HCT116 (cell line): Measurements from ENCODE around the gene GALP. TPM values are rescaled to one million over a fixed set of nuclear protein-coding genes. Genes with fewer than 3 reads are reported as not detected.
"Not testable (repeated sequence)": the region's sequence is repeated elsewhere in the genome, so short reads cannot be mapped to it uniquely, and the experiment has no call there.

Experiments used
- ATAC-seq: fragments of 200-7000 bp; cut with Tn5 transposase; 2 replicates; pipeline ENCODE4 v1.9.1; 2020; ENCODE audit warnings: mild to moderate bottlenecking, moderate library complexity
- BruUV-seq: library from RNA; stranded (reverse); fragments of 400-500 nt; replicated peaks from 2 replicates; lab custom pipeline; 2021; lab: Mats Ljungman, UMichigan
- CTCF ChIA-PET: fragments of 300-600 bp; sonication (Branson Sonifier 250); formaldehyde crosslinking; loops from one replicate; lab custom pipeline; 2021; ENCODE audit warnings: antibody characterized with exemption; lab: Charles Lee
- POLR2A ChIA-PET: fragments of 300-600, 350-600 bp; sonication (Branson Sonifier 250); formaldehyde crosslinking; loops from one replicate; lab custom pipeline; 2021; ENCODE audit warnings: antibody characterized with exemption; lab: Charles Lee
- RAD21 ChIA-PET, 2 experiments: fragments of 300-600 bp; sonication (Branson Sonifier 250); formaldehyde crosslinking; loops; one replicate each; lab custom pipeline; 2023; ENCODE audit warnings: low total read pairs in 2 of 2; ENCODE audit not compliant: uncharacterized antibody in 2 of 2, unreplicated experiment in 2 of 2, low non-redundant PET in 1 of 2; lab: Charles Lee
- DNase-seq: peaks from one replicate; pipeline ENCODE4 v3.0.0-alpha.2; 2010; ENCODE audit warnings: low read depth, low spot score
- H2AFZ ChIP-seq: fragments of 200-600 bp; shearing (Covaris generic), sonication (generic); 2 replicates; pipeline ENCODE4 v1.6.1; 2017; ENCODE audit warnings: low read depth, mixed run types, mixed read lengths, antibody characterized with exemption, low read length; ENCODE audit not compliant: poor library complexity, severe bottlenecking
- H3K27ac ChIP-seq: 2 replicates; pipeline ENCODE4 v1.5.1; 2012; ENCODE audit warnings: low read depth, low read length
- H3K27me3 ChIP-seq: fragments of 200-600 bp; sonication (generic); 2 replicates; pipeline ENCODE4 v1.6.1; 2016; ENCODE audit warnings: mixed run types, low read length, mixed read lengths; ENCODE audit not compliant: insufficient read depth
- H3K36me3 ChIP-seq, 2 experiments: fragments of 200-500 bp in 1 of 2; fragments of 200-600 bp in 1 of 2; sonication (Bioruptor generic) in 1 of 2; sonication (generic) in 1 of 2; 2 replicates each; pipeline versions ENCODE4 v1.5.1 to v1.6.1; 2014 to 2016; ENCODE audit warnings: low read length in 2 of 2, inconsistent platforms in 1 of 2, mixed read lengths in 1 of 2, mixed run types in 1 of 2; ENCODE audit not compliant: insufficient read depth in 2 of 2, control insufficient read depth in 1 of 2
- H3K4me1 ChIP-seq, 2 experiments: fragments of 200-600 bp in 1 of 2; sonication (generic) in 1 of 2; 2 replicates each; pipeline versions ENCODE4 v1.5.1 to v1.6.1; 2012 to 2017; ENCODE audit warnings: low read length in 2 of 2, inconsistent platforms in 1 of 2, mild to moderate bottlenecking in 1 of 2, mixed read lengths in 1 of 2, mixed run types in 1 of 2, moderate library complexity in 1 of 2; ENCODE audit not compliant: insufficient read depth in 2 of 2, control insufficient read depth in 1 of 2
- H3K4me2 ChIP-seq: fragments of 200-600 bp; sonication (generic); 2 replicates; pipeline ENCODE4 v1.6.1; 2017; ENCODE audit warnings: mixed run types, low read length, mixed read lengths
- H3K4me3 ChIP-seq, 2 experiments: fragments of 200-600 bp in 1 of 2; sonication (generic) in 1 of 2; replicated peaks in 1 of 2; 2 replicates each; pipeline ENCODE4 v1.5.1; 2011 to 2016; ENCODE audit warnings: low read length in 2 of 2, control low read depth in 1 of 2, low read depth in 1 of 2, mild to moderate bottlenecking in 1 of 2, mixed read lengths in 1 of 2, mixed run types in 1 of 2
- H3K79me2 ChIP-seq: fragments of 200-600 bp; sonication (generic); 2 replicates; pipeline ENCODE4 v1.6.1; 2017; ENCODE audit warnings: mild to moderate bottlenecking, mixed run types, low read length, moderate library complexity, mixed read lengths; ENCODE audit not compliant: insufficient read depth
- H3K9ac ChIP-seq: fragments of 200-600 bp; sonication (generic); 2 replicates; pipeline ENCODE4 v1.6.1; 2016; ENCODE audit warnings: low read length, mixed read lengths
- H3K9me2 ChIP-seq: fragments of 200-600 bp; sonication (generic), shearing (Covaris generic); 2 replicates; pipeline ENCODE4 v1.6.1; 2017; ENCODE audit warnings: mixed run types, mild to moderate bottlenecking, moderate library complexity; ENCODE audit not compliant: insufficient read depth
- H3K9me3 ChIP-seq, 2 experiments: fragments of 200-500 bp in 1 of 2; fragments of 200-600 bp in 1 of 2; sonication (Bioruptor generic) in 1 of 2; sonication (generic) in 1 of 2; 2 replicates each; pipeline ENCODE4 v1.6.1; 2014 to 2017; ENCODE audit warnings: low read length in 2 of 2, mixed read lengths in 2 of 2, inconsistent platforms in 1 of 2, low read depth in 1 of 2, mild to moderate bottlenecking in 1 of 2, mixed run types in 1 of 2, moderate library complexity in 1 of 2; ENCODE audit not compliant: control insufficient read depth in 1 of 2, insufficient read depth in 1 of 2
- H4K20me1 ChIP-seq: fragments of 200-600 bp; sonication (generic), shearing (Covaris generic); 2 replicates; pipeline ENCODE4 v1.6.1; 2017; ENCODE audit warnings: mixed run types, mild to moderate bottlenecking, moderate library complexity; ENCODE audit not compliant: insufficient read depth
- ATF3 ChIP-seq: IDR thresholded peaks from 2 replicates; pipeline ENCODE4 v1.6.1; 2012
- CTCF ChIP-seq, 3 experiments: fragments of 200-600 bp in 1 of 3; sonication (generic) in 1 of 3; IDR thresholded peaks in 2 of 3; conservative IDR thresholded peaks in 1 of 3; 2 replicates each; pipeline ENCODE4 v1.5.1; 2012 to 2017; ENCODE audit warnings: low read depth in 2 of 3, low read length in 2 of 3, antibody characterized with exemption in 1 of 3, borderline replicate concordance in 1 of 3, control low read depth in 1 of 3, mild to moderate bottlenecking in 1 of 3, mixed read lengths in 1 of 3, mixed run types in 1 of 3, moderate library complexity in 1 of 3; ENCODE audit not compliant: insufficient read depth in 1 of 3
- SP1 ChIP-seq: IDR thresholded peaks from 2 replicates; pipeline ENCODE4 v1.6.1; 2012; ENCODE audit warnings: low read depth
- ZNF274 ChIP-seq: fragments of 200-500 bp; sonication (Bioruptor generic); IDR thresholded peaks from 2 replicates; pipeline ENCODE4 v1.6.1; 2014; ENCODE audit warnings: mild to moderate bottlenecking, low read depth, low read length, inconsistent platforms
- intact Hi-C: fragments of 100-400 bp; cut with micrococcal nuclease; formaldehyde crosslinking; loops from 2 replicates; pipeline ENCODE4 v1.10.0; 2022
- total RNA-seq: library from RNA; stranded (reverse); gene quantifications from one replicate; pipeline ENCODE4 v1.2.1, GENCODE V29; 2021; ENCODE audit not compliant: unreplicated experiment

GALP gene
- total RNA-seq, 1 experiment from 2014 or later = not detected

- no TSS peak for BruUV-seq
- Histone ChIP-seq H3K36me3 (no peaks in the 10 kb centered on the region), H3K4me2 (no peak within 1 kb of the TSS), H3K9me2 (no peaks in the 10 kb centered on the region), H2AFZ (no peak within 1 kb of the TSS), H3K27me3 (peaks cover 8% of the 10 kb centered on the region), H4K20me1 (no peaks in the 10 kb centered on the region), H3K4me3 (no peak within 1 kb of the TSS), H3K9me3 (no peaks in the 10 kb centered on the region), H3K4me1 (no peaks in the 10 kb centered on the region), H3K79me2 (no peaks in the 10 kb centered on the region), H3K9ac (no peak within 1 kb of the TSS), H3K27ac (no peak within 1 kb of the TSS)
- ChIA-PET CTCF (no interaction called here), RAD21 (no interaction called here), POLR2A (no interaction called here)
- DNase-seq (no peak), ATAC-seq (no peak)
- intact Hi-C loops = no loop called here
- TF ChIP-seq ZNF274 = no peak
- TF ChIP-seq ATF3 = no peak
- no peak for TF ChIP-seq SP1
Measured at GRCh38 chr19:56201973-56202372, 26.2 kb downstream of the GALP start, which contains the start of gene ZSCAN5C. ZSCAN5C (plus strand) TSS chr19:56202273; CDS start chr19:56205914, 3,641 bp downstream.

GRCh38 chr19:56207581-56207980, 31.8 kb downstream of the GALP start:
- ATAC-seq = peak; percentile 49
- RAD21 ChIA-PET, H3K4me1 ChIP-seq, H3K79me2 ChIP-seq, H3K36me3 ChIP-seq, H2AFZ ChIP-seq, H3K9me3 ChIP-seq, H3K4me3 ChIP-seq, H3K27me3 ChIP-seq, DNase-seq, H3K27ac ChIP-seq, H3K9me2 ChIP-seq, CTCF ChIA-PET, H3K4me2 ChIP-seq, BruUV-seq, H3K9ac ChIP-seq, H4K20me1 ChIP-seq, intact Hi-C loops, POLR2A ChIA-PET: not testable (repeated sequence)
- TF ChIP-seq CTCF (IDR thresholded peaks at IDR 0.05 in 2 of 3, conservative IDR thresholded peaks at IDR 0.05 in 1 of 3; ENCODE audit: borderline replicate concordance in 1 of 3, insufficient read depth in 1 of 3, low read depth in 2 of 3, low read length in 2 of 3) = 0 out of 6 replicates have a peak, but pooled peaks of 1 of the 3 experiments have one; percentile 8
